Esophagus squamous epithelium (tissue), 4 donors: ENCODE results near the gene FAM227B.

Experiments
- POLR2A ChIP-seq, 4 donors: fragments of 450-650 bp; IDR thresholded peaks; one replicate each; pipeline ENCODE4 v1.6.1; 2017; ENCODE audit warnings: antibody characterized with exemption in 4 of 4, mild to moderate bottlenecking in 4 of 4, moderate library complexity in 3 of 4
- TF ChIP-seq, protein P1 (sequence below), 6 experiments: fragments of 450-650 bp in 4 of 6; fragments of 200-600 bp in 2 of 6; sonication (generic) in 2 of 6; IDR thresholded peaks; one replicate each; pipeline ENCODE4 v1.5.1; 2016 to 2019; ENCODE audit warnings: antibody characterized with exemption in 6 of 6, mild to moderate bottlenecking in 4 of 6, moderate library complexity in 4 of 6

DNA sequence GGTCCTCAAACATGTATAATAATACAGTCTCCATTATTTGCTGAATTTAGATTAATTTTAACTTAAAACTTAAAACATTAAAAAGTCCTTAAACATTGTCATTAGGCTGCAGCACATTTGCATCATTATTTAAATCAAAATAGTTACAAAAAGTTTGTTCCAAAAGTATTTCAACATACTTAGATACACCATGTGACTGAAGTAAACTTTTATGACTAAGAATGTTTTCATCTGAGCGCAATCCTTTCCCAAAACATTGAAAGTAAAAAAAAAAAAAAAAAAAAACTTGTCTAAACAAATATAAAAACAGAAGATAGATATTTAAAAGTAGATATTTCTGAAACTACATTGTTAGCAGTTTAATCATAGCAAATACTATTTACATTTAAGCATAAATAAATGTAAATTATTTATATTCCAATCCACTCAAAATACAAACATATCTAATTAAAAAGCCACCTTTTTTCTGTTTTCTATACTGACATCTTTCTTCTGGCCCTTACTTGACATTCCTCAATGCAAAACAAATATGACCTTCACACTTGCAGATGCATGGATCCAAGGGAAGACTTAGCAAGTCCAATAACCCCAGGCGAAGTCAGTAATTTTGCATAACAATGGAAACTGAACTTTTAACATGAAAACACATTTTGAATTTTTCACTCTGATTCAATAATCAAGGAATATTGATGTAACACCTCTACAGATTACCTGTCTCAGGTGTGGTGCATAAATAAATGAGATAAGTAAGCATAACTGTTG is 10.3 kb downstream of the FAM227B start:
- TF ChIP-seq, protein P1, sequence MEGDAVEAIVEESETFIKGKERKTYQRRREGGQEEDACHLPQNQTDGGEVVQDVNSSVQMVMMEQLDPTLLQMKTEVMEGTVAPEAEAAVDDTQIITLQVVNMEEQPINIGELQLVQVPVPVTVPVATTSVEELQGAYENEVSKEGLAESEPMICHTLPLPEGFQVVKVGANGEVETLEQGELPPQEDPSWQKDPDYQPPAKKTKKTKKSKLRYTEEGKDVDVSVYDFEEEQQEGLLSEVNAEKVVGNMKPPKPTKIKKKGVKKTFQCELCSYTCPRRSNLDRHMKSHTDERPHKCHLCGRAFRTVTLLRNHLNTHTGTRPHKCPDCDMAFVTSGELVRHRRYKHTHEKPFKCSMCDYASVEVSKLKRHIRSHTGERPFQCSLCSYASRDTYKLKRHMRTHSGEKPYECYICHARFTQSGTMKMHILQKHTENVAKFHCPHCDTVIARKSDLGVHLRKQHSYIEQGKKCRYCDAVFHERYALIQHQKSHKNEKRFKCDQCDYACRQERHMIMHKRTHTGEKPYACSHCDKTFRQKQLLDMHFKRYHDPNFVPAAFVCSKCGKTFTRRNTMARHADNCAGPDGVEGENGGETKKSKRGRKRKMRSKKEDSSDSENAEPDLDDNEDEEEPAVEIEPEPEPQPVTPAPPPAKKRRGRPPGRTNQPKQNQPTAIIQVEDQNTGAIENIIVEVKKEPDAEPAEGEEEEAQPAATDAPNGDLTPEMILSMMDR (IDR thresholded peaks at IDR 0.05): no peak
- no peak for TF ChIP-seq POLR2A (IDR thresholded peaks at IDR 0.05)
